ENCODE data around the gene DDX31.

Gene DDX31

GRCh38 chr9:132634327-132634726 is 35.5 kb downstream of the DDX31 start:
- DNase-seq (ENCODE audit: low read depth), result no peak

- peak; percentile 31 for DNase-seq (ENCODE audit: low read depth)
Observed at GRCh38 chr9:132632413-132633129, 37.2 kb downstream of the DDX31 start.

- no peak for DNase-seq (ENCODE audit: low read depth)
Observed at GRCh38 chr9:132631685-132632084, 38.1 kb downstream of the DDX31 start.

GRCh38 chr9:132631280-132631679 is 38.5 kb downstream of the DDX31 start:
- peak; percentile 29 for DNase-seq (ENCODE audit: low read depth)

- DNase-seq (ENCODE audit: low read depth), result no peak
Observed at GRCh38 chr9:132630811-132631210, 39.0 kb downstream of the DDX31 start.

- DNase-seq (ENCODE audit: low read depth), result no peak
Observed at GRCh38 chr9:132630116-132630515, 39.7 kb downstream of the DDX31 start.

GRCh38 chr9:132628746-132629145 is 41.0 kb downstream of the DDX31 start:
- DNase-seq (ENCODE audit: low read depth), result no peak

GRCh38 chr9:132627594-132627993 is 42.2 kb downstream of the DDX31 start:
- no peak for DNase-seq (ENCODE audit: low read depth)

- no peak for DNase-seq (ENCODE audit: low read depth)
Observed at GRCh38 chr9:132627106-132627505, 42.7 kb downstream of the DDX31 start.

GRCh38 chr9:132626285-132626684 is 43.5 kb downstream of the DDX31 start:
- no peak for DNase-seq (ENCODE audit: low read depth)

- peak; percentile 62 for DNase-seq (ENCODE audit: low read depth)
Observed at GRCh38 chr9:132622159-132622558, 47.6 kb downstream of the DDX31 start.

- no peak for DNase-seq (ENCODE audit: low read depth)
Observed at GRCh38 chr9:132616725-132617124, 53.1 kb downstream of the DDX31 start.

- DNase-seq (ENCODE audit: low read depth), result no peak
Observed at GRCh38 chr9:132615774-132616173, 54.0 kb downstream of the DDX31 start.

GRCh38 chr9:132614324-132614723 is 55.5 kb downstream of the DDX31 start:
- no peak for DNase-seq (ENCODE audit: low read depth)

GRCh38 chr9:132610661-132611060 is 59.1 kb downstream of the DDX31 start:
- DNase-seq (ENCODE audit: low read depth), result no peak

- DNase-seq (ENCODE audit: low read depth), result peak; percentile 90
Observed at GRCh38 chr9:132609829-132610228, 60.0 kb downstream of the DDX31 start.

GRCh38 chr9:132609184-132609583 is 60.6 kb downstream of the DDX31 start:
- no peak for DNase-seq (ENCODE audit: low read depth)

- DNase-seq (ENCODE audit: low read depth), result no peak
Observed at GRCh38 chr9:132606066-132606465, 63.7 kb downstream of the DDX31 start.

GRCh38 chr9:132605387-132605786 is 64.4 kb downstream of the DDX31 start:
- DNase-seq (ENCODE audit: low read depth), result no peak

GRCh38 chr9:132602207-132602606 is 67.6 kb downstream of the DDX31 start:
- peak; percentile 30 for DNase-seq (ENCODE audit: low read depth)

- no peak for DNase-seq (ENCODE audit: low read depth)
Observed at GRCh38 chr9:132600326-132600984, 69.3 kb downstream of the DDX31 start.

GRCh38 chr9:132597073-132597775 is 72.6 kb downstream of the DDX31 start:
- DNase-seq (ENCODE audit: low read depth), result no peak

- no peak for DNase-seq (ENCODE audit: low read depth)
Observed at GRCh38 chr9:132596200-132596599, 73.6 kb downstream of the DDX31 start.

Data from amniotic epithelial cell (primary cell).